ENCODE data around the gene ZNF174. TPM values are rescaled to one million over a fixed set of nuclear protein-coding genes. Genes with fewer than 3 reads are reported as not detected.
A peak's percentile ranks its signal among the peaks of the same experiment; 100 is the strongest.

Gene ZNF174
- total RNA-seq, 4 donors from 2014 or later: 12.1 to 16.7 (median 16.1) TPM

- intact Hi-C loops (cut with DNase I): loop anchor here (5.0 kb wide), 2 partner anchors 66 to 161 kb away; no protein-coding TSS in a partner anchor
- 98 to 100% methylated on average over 10 of the region's 10 CpGs for WGBS, 2 donors
- no peak for DNase-seq
- no peaks in the 10 kb centered on the region for H3K4me1 ChIP-seq
- H3K27ac ChIP-seq: no peak overlapping the region
- no peak overlapping the region for H3K4me3 ChIP-seq (replicated peaks in 1 of 3)
- peaks cover 39 to 40% of the 10 kb centered on the region in 2 donors for H3K36me3 ChIP-seq
- no peak for TF ChIP-seq POLR2A (IDR thresholded peaks at IDR 0.05)
- no peak for TF ChIP-seq CTCF (IDR thresholded peaks at IDR 0.05)
- peaks cover 7% of the 10 kb centered on the region for H3K9me3 ChIP-seq
- H3K27me3 ChIP-seq: no peaks in the 10 kb centered on the region
These were observed 18.0 kb upstream of the ZNF174 start for GRCh38 chr16:3383045-3383448.

GRCh38 chr16:3388325-3388724 lies 12.7 kb upstream of the ZNF174 start:
- intact Hi-C loops (cut with DNase I): no loop called here
- Histone ChIP-seq H3K4me3 (replicated peaks in 1 of 3) (no peak overlapping the region), H3K9me3 (no peaks in the 10 kb centered on the region), H3K27ac (no peak overlapping the region), H3K4me1 (no peaks in the 10 kb centered on the region), H3K27me3 (no peaks in the 10 kb centered on the region), H3K36me3 (peaks cover 44 to 45% of the 10 kb centered on the region in 2 donors)
- no peak for TF ChIP-seq CTCF (IDR thresholded peaks at IDR 0.05)
- no peak for TF ChIP-seq POLR2A (IDR thresholded peaks at IDR 0.05)
- 96 to 97% methylated on average over 6 of the region's 6 CpGs for WGBS, 2 donors
- DNase-seq: no peak

GRCh38 chr16:3389663-3390338 lies 11.2 kb upstream of the ZNF174 start:
- Histone ChIP-seq H3K36me3 (peaks cover 32 to 40% of the 10 kb centered on the region in 2 donors), H3K27me3 (no peaks in the 10 kb centered on the region), H3K4me1 (no peaks in the 10 kb centered on the region), H3K27ac (no peak overlapping the region), H3K9me3 (no peaks in the 10 kb centered on the region), H3K4me3 (replicated peaks in 1 of 3) (no peak overlapping the region)
- peak in 1 of 2 donors; percentile 6 for DNase-seq
- whole genome bisulfite sequencing, 2 donors: 62 to 73% methylated on average over 9 of the region's 9 CpGs
- intact Hi-C loops (cut with DNase I): no loop called here
- no peak for TF ChIP-seq CTCF (IDR thresholded peaks at IDR 0.05)
- no peak for TF ChIP-seq POLR2A (IDR thresholded peaks at IDR 0.05)

GRCh38 chr16:3400446-3400778 lies 603 bp upstream of the ZNF174 start:
- Histone ChIP-seq H3K36me3 (peaks cover 21 to 31% of the 10 kb centered on the region in 2 donors), H3K27ac (peak overlapping the region in 2 of 3 donors; percentile 73 to 76), H3K27me3 (no peaks in the 10 kb centered on the region), H3K4me1 (peaks cover 12 to 18% of the 10 kb centered on the region in 2 donors), H3K4me3 (replicated peaks in 1 of 3) (peak overlapping the region; percentile 68 to 78 (median 70)), H3K9me3 (no peaks in the 10 kb centered on the region)
- intact Hi-C loops (cut with DNase I): no loop called here
- TF ChIP-seq POLR2A (IDR thresholded peaks at IDR 0.05) (no peak), CTCF (IDR thresholded peaks at IDR 0.05) (no peak)
- 0 to 1% methylated on average over 13 to 18 of the region's 18 CpGs for WGBS, 2 donors
- DNase-seq: no peak

- DNase-seq: no peak
- H3K4me1 ChIP-seq: peaks cover 12 to 18% of the 10 kb centered on the region in 2 donors
- H3K36me3 ChIP-seq: peaks cover 28 to 32% of the 10 kb centered on the region in 2 donors
- TF ChIP-seq POLR2A (IDR thresholded peaks at IDR 0.05): no peak
- TF ChIP-seq CTCF (IDR thresholded peaks at IDR 0.05): no peak
- intact Hi-C loops (cut with DNase I): no loop called here
- WGBS, 2 donors: 28 to 29% methylated on average over 15 to 17 of the region's 17 CpGs
- peak overlapping the region; percentile 20 to 78 (median 70) for H3K4me3 ChIP-seq (replicated peaks in 1 of 3)
- H3K27me3 ChIP-seq: no peaks in the 10 kb centered on the region
- peak overlapping the region in 2 of 3 donors; percentile 44 to 63 for H3K27ac ChIP-seq
- H3K9me3 ChIP-seq: no peaks in the 10 kb centered on the region
These were observed 843 bp downstream of the ZNF174 start for GRCh38 chr16:3401719-3402397.
